ENCODE data around the gene CPTP. TPM values are rescaled to one million over a fixed set of nuclear protein-coding genes. Genes with fewer than 3 reads are reported as not detected.
A peak's percentile ranks its signal among the peaks of the same experiment; 100 is the strongest.

The CPTP gene
- total RNA-seq, 1 donor from 2014 or later: 1.0 TPM

DNA sequence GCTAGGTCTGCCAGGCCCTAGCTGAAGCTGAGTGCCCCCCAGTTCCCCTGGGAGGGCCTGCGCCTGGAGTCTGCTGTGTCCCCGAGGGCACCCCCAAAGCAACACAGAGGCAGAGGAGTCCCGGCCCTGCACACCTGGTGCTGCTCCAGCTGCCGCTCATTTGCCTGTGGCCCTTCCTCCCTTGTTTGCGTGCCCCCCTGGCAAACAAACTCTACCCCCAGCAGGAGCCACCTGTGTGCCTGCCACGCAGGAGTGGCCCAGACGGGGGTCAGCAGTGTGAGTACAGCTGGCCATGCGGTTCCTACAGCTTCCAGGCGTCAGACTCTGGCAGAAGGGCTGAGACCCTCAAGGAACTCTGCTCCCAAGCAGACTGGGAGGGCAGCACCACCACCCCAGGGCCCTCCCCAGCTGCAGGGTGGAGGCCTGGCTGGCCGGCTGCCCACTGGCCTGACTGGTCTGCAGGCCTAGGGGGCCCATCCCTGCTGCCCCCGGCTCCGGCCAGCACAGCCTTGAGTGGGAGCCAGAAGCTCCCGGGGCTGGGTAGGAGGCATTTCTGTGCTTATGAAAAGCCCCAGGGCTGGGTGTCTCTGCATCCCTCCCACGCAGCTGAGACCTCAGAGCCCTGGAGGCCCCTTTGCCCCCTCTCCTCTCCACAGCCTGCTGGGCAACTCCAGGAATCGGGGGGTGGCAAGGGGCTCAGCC is 5.9 kb downstream of the CPTP start:
- Histone ChIP-seq H3K4me1 (peaks cover under 1% of the 10 kb centered on the region), H3K4me3 (no peak overlapping the region), H3K79me2 (ENCODE audit: low read depth) (peaks cover 5% of the 10 kb centered on the region), H3K27ac (no peak overlapping the region), H3K9me3 (ENCODE audit: low read depth) (no peaks in the 10 kb centered on the region), H2AFZ (replicated peaks) (no peak overlapping the region), H3F3A (ENCODE audit: low read depth) (peaks cover 19% of the 10 kb centered on the region), H4K20me1 (ENCODE audit: low read depth) (peaks cover 71% of the 10 kb centered on the region), H3K27me3 (no peaks in the 10 kb centered on the region), H3K9ac (no peak overlapping the region), H3K4me2 (no peak overlapping the region), H3K36me3 (no peaks in the 10 kb centered on the region)
- Mint-ChIP-seq H3K27me3 (ENCODE audit: insufficient read depth, low read depth) (peaks cover 21% of the 10 kb centered on the region), H3K4me3 (peak overlapping the region; percentile 48), H3K4me1 (no peaks in the 10 kb centered on the region), H3K9me3 (no peaks in the 10 kb centered on the region), H3K27ac (no peak overlapping the region), H3K36me3 (peaks cover 3% of the 10 kb centered on the region)
- TF ChIP-seq, protein P1, sequence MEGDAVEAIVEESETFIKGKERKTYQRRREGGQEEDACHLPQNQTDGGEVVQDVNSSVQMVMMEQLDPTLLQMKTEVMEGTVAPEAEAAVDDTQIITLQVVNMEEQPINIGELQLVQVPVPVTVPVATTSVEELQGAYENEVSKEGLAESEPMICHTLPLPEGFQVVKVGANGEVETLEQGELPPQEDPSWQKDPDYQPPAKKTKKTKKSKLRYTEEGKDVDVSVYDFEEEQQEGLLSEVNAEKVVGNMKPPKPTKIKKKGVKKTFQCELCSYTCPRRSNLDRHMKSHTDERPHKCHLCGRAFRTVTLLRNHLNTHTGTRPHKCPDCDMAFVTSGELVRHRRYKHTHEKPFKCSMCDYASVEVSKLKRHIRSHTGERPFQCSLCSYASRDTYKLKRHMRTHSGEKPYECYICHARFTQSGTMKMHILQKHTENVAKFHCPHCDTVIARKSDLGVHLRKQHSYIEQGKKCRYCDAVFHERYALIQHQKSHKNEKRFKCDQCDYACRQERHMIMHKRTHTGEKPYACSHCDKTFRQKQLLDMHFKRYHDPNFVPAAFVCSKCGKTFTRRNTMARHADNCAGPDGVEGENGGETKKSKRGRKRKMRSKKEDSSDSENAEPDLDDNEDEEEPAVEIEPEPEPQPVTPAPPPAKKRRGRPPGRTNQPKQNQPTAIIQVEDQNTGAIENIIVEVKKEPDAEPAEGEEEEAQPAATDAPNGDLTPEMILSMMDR (IDR thresholded peaks at IDR 0.05): no peak
- TF ChIP-seq EZH2phosphoT487 (IDR thresholded peaks at IDR 0.05) (no peak), EZH2 (IDR thresholded peaks at IDR 0.05) (no peak)
- no peak for DNase-seq (ENCODE audit: low spot score)

DNA sequence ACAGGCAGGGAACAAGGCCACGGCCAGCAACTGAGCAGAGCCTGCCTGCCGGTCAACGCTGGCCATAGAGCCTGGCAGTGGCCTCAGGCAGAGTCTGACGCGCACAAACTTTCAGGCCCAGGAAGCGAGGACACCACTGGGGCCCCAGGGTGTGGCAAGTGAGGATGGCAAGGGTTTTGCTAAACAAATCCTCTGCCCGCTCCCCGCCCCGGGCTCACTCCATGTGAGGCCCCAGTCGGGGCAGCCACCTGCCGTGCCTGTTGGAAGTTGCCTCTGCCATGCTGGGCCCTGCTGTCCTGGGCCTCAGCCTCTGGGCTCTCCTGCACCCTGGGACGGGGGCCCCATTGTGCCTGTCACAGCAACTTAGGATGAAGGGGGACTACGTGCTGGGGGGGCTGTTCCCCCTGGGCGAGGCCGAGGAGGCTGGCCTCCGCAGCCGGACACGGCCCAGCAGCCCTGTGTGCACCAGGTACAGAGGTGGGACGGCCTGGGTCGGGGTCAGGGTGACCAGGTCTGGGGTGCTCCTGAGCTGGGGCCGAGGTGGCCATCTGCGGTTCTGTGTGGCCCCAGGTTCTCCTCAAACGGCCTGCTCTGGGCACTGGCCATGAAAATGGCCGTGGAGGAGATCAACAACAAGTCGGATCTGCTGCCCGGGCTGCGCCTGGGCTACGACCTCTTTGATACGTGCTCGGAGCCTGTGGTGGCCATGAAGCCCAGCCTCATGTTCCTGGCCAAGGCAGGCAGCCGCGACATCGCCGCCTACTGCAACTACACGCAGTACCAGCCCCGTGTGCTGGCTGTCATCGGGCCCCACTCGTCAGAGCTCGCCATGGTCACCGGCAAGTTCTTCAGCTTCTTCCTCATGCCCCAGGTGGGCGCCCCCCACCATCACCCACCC is 6.7 kb downstream of the CPTP start, which contains the start of gene TAS1R3:
TSS of gene TAS1R3 (plus strand) at position 213 of the 898 bp plus-strand sequence. CDS start at position 279, 66 bp downstream.
- H3K27ac ChIP-seq: no peak within 1 kb of the TSS
- H3K9ac ChIP-seq: no peak within 1 kb of the TSS
- Mint-ChIP-seq H3K36me3 (peaks cover 3% of the 10 kb centered on the region), H3K4me1 (no peaks in the 10 kb centered on the region), H3K27ac (no peak within 1 kb of the TSS), H3K9me3 (no peaks in the 10 kb centered on the region), H3K4me3 (peak within 1 kb of the TSS; percentile 48), H3K27me3 (ENCODE audit: insufficient read depth, low read depth) (peaks cover 21% of the 10 kb centered on the region)
- H2AFZ ChIP-seq (replicated peaks): no peak within 1 kb of the TSS
- no peaks in the 10 kb centered on the region for H3K4me1 ChIP-seq
- TF ChIP-seq EZH2phosphoT487 (IDR thresholded peaks at IDR 0.05) (no peak), EZH2 (IDR thresholded peaks at IDR 0.05) (no peak)
- TF ChIP-seq, protein P1 (IDR thresholded peaks at IDR 0.05): no peak
- H3K27me3 ChIP-seq: no peaks in the 10 kb centered on the region
- H3K36me3 ChIP-seq: no peaks in the 10 kb centered on the region
- DNase-seq (ENCODE audit: low spot score): no peak
- no peaks in the 10 kb centered on the region for H3K9me3 ChIP-seq (ENCODE audit: low read depth)
- H3K4me3 ChIP-seq: no peak within 1 kb of the TSS
- H3K79me2 ChIP-seq (ENCODE audit: low read depth): no peaks in the 10 kb centered on the region
- H3K4me2 ChIP-seq: no peak within 1 kb of the TSS
- peaks cover 75% of the 10 kb centered on the region for H4K20me1 ChIP-seq (ENCODE audit: low read depth)
- peaks cover 20% of the 10 kb centered on the region for H3F3A ChIP-seq (ENCODE audit: low read depth)

DNA sequence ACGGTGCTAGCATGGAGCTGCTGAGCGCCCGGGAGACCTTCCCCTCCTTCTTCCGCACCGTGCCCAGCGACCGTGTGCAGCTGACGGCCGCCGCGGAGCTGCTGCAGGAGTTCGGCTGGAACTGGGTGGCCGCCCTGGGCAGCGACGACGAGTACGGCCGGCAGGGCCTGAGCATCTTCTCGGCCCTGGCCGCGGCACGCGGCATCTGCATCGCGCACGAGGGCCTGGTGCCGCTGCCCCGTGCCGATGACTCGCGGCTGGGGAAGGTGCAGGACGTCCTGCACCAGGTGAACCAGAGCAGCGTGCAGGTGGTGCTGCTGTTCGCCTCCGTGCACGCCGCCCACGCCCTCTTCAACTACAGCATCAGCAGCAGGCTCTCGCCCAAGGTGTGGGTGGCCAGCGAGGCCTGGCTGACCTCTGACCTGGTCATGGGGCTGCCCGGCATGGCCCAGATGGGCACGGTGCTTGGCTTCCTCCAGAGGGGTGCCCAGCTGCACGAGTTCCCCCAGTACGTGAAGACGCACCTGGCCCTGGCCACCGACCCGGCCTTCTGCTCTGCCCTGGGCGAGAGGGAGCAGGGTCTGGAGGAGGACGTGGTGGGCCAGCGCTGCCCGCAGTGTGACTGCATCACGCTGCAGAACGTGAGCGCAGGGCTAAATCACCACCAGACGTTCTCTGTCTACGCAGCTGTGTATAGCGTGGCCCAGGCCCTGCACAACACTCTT is 7.6 kb downstream of the CPTP start:
- H3K27me3 Mint-ChIP-seq (ENCODE audit: insufficient read depth, low read depth): peaks cover 18% of the 10 kb centered on the region
- no peak overlapping the region for H3K4me3 Mint-ChIP-seq
- Histone ChIP-seq H3K9me3 (ENCODE audit: low read depth) (no peaks in the 10 kb centered on the region), H3K27ac (no peak overlapping the region), H3K79me2 (ENCODE audit: low read depth) (no peaks in the 10 kb centered on the region), H3K4me1 (no peaks in the 10 kb centered on the region), H3K4me2 (no peak overlapping the region), H3K4me3 (no peak overlapping the region), H3F3A (ENCODE audit: low read depth) (peaks cover 20% of the 10 kb centered on the region), H3K9ac (no peak overlapping the region), H2AFZ (replicated peaks) (no peak overlapping the region), H3K27me3 (no peaks in the 10 kb centered on the region), H4K20me1 (ENCODE audit: low read depth) (peaks cover 76% of the 10 kb centered on the region), H3K36me3 (no peaks in the 10 kb centered on the region)
- H3K4me1 Mint-ChIP-seq: no peaks in the 10 kb centered on the region
- no peak for DNase-seq (ENCODE audit: low spot score)
- no peaks in the 10 kb centered on the region for H3K9me3 Mint-ChIP-seq
- H3K27ac Mint-ChIP-seq: no peak overlapping the region
- H3K36me3 Mint-ChIP-seq: peaks cover 3% of the 10 kb centered on the region
- TF ChIP-seq, protein P1 (IDR thresholded peaks at IDR 0.05): no peak
- TF ChIP-seq EZH2phosphoT487 (IDR thresholded peaks at IDR 0.05) (no peak), EZH2 (IDR thresholded peaks at IDR 0.05) (no peak)

Data from neural progenitor cell (in vitro differentiated cells).